Ovary (tissue), 9 donors: ENCODE results near the gene IGF1R. TPM values are rescaled to one million over a fixed set of nuclear protein-coding genes. Genes with fewer than 3 reads are reported as not detected.

Experiments
- DNase-seq, 5 donors: peaks; one replicate each; pipeline ENCODE4 v3.0.0-alpha.2; 2019 to 2020
- H3K27ac ChIP-seq, 2 donors: fragments of 200-600 bp; one replicate each; pipeline versions ENCODE4 v1.5.1 to v1.8.0; 2019 to 2022
- H3K27me3 ChIP-seq: fragments of 200-600 bp; one replicate; pipeline ENCODE4 v1.8.0; 2022
- H3K36me3 ChIP-seq: fragments of 200-600 bp; sonication (generic); one replicate; pipeline ENCODE4 v1.5.1; 2019
- H3K4me1 ChIP-seq: one replicate; pipeline ENCODE4 v1.8.1; 2013; ENCODE audit warnings: mild to moderate bottlenecking, moderate library complexity; ENCODE audit not compliant: insufficient read depth
- H3K4me3 ChIP-seq: fragments of 200-600 bp; sonication (generic); one replicate; pipeline ENCODE4 v1.5.1; 2017
- H3K9me3 ChIP-seq, 2 donors: fragments of 200-600 bp in 1 of 2; sonication (generic) in 1 of 2; one replicate each; pipeline versions ENCODE4 v1.5.1 to v1.8.1; 2013 to 2019; ENCODE audit warnings: mild to moderate bottlenecking in 1 of 2, moderate library complexity in 1 of 2
- CTCF ChIP-seq, 3 donors: fragments of 450-650 bp in 2 of 3; fragments of 200-600 bp in 1 of 3; IDR thresholded peaks; one replicate each; pipeline versions ENCODE4 v1.5.1 to v1.8.0; 2016 to 2022; ENCODE audit warnings: antibody characterized with exemption in 3 of 3, mild to moderate bottlenecking in 1 of 3
- EP300 ChIP-seq: sonication (generic); formaldehyde crosslinking; IDR thresholded peaks from one replicate; pipeline ENCODE4 v1.6.1; 2017; ENCODE audit warnings: antibody characterized with exemption
- POLR2A ChIP-seq: fragments of 450-650 bp; IDR thresholded peaks from one replicate; pipeline ENCODE4 v1.6.1; 2017; ENCODE audit warnings: antibody characterized with exemption, mild to moderate bottlenecking, moderate library complexity
- WGBS, 3 donors: extraction: QIAGEN DNeasy Blood & Tissue Kit in 1 of 3; methylation state at CpG; one replicate each; pipeline versions ENCODE4 v1.1.5 to v1.1.7; 2013 to 2017; 5-methylcytosine and 5-hydroxymethylcytosine counted together
- intact Hi-C, 4 donors: fragments of 100-400 bp; cut with DNase I; formaldehyde crosslinking; loops; one replicate each; pipeline versions ENCODE4 v1.11.0 to v1.15.1; 2022 to 2023
- polyA plus RNA-seq, 2 donors: library from polyadenylated mRNA; stranded (reverse); fragments of 200-250 nt in 1 of 2; fragments of 350-450 nt in 1 of 2; fragmentation: Illumina TruSeq in 1 of 2; extraction: RNeasy Lipid Tissue Mini Kit (QIAGEN cat#74804) in 1 of 2; gene quantifications; one replicate each; pipeline ENCODE4 v1.2.3, GENCODE V29; 2013 to 2014
- total RNA-seq, 7 donors: library from RNA; depleted of rRNA in 2 of 7; stranded (reverse); fragments of >200 nt in 2 of 7; fragmentation: NEBNext Ultra II Directional in 3 of 7; extraction: Animal tissue kit (Norgen Biotek cat#: 25700) in 3 of 7; gene quantifications; one replicate each; pipeline versions ENCODE4 v1.1.0 to v1.2.4, GENCODE V29; 2016 to 2023
- donor health status: DM: no; HTN: no; CAD: no; lungs with moderate emphysema.
- donor health status: DM: no; HTN: no; CAD: no.
- donor health status: Bipolar disorder and iron deficiency.
- donor health status: DM: yes; HTN: yes; CAD: no.
- donor health status: DM: no; HTN: no; CAD: no.
- donor health status: DM: yes; HTN: yes; CAD: no.

IGF1R gene
- total and polyA plus RNA-seq, 9 donors, result 15.4 to 88.7 (median 68.9) TPM

GRCh38 chr15:98730860-98731711 is 82.7 kb downstream of the IGF1R start:
- Histone ChIP-seq H3K4me1 (peaks cover 34% of the 10 kb centered on the region), H3K27me3 (no peaks in the 10 kb centered on the region), H3K27ac (no peak overlapping the region), H3K9me3 (no peaks in the 10 kb centered on the region), H3K36me3 (no peaks in the 10 kb centered on the region), H3K4me3 (no peak overlapping the region)
- WGBS, 3 donors, result 88 to 92% (median 88%) methylated on average over 13 of the region's 13 CpGs
- DNase-seq, result no peak
- intact Hi-C loops, result loop anchor here in 1 of 4 donors (10.0 kb wide), 1 partner anchor 56 kb away; no protein-coding TSS in a partner anchor
- TF ChIP-seq POLR2A (no peak), EP300 (no peak), CTCF (IDR thresholded peaks at IDR 0.05) (no peak)

GRCh38 chr15:98731712-98732450 is 83.5 kb downstream of the IGF1R start:
- Histone ChIP-seq H3K9me3 (no peaks in the 10 kb centered on the region), H3K4me1 (peaks cover 34% of the 10 kb centered on the region), H3K27me3 (no peaks in the 10 kb centered on the region), H3K4me3 (no peak overlapping the region), H3K36me3 (no peaks in the 10 kb centered on the region), H3K27ac (no peak overlapping the region)
- intact Hi-C loops, result loop anchor here in 1 of 4 donors (10.0 kb wide), 1 partner anchor 57 kb away; no protein-coding TSS in a partner anchor
- DNase-seq, result no peak
- TF ChIP-seq EP300, result no peak
- no peak for TF ChIP-seq CTCF (IDR thresholded peaks at IDR 0.05)
- TF ChIP-seq POLR2A, result no peak
- WGBS, 3 donors, result 93 to 97% (median 96%) methylated on average over 9 of the region's 9 CpGs

GRCh38 chr15:98733098-98733497 is 84.8 kb downstream of the IGF1R start:
- Histone ChIP-seq H3K9me3 (no peaks in the 10 kb centered on the region), H3K27ac (no peak overlapping the region), H3K27me3 (no peaks in the 10 kb centered on the region), H3K4me1 (peaks cover 32% of the 10 kb centered on the region), H3K36me3 (no peaks in the 10 kb centered on the region), H3K4me3 (no peak overlapping the region)
- intact Hi-C loops, result loop anchor here in 1 of 4 donors (10.0 kb wide), 1 partner anchor 58 kb away; no protein-coding TSS in a partner anchor
- no peak for DNase-seq
- WGBS, 3 donors, result 94 to 98% (median 97%) methylated on average over 5 of the region's 5 CpGs
- no peak for TF ChIP-seq CTCF (IDR thresholded peaks at IDR 0.05)
- TF ChIP-seq EP300, result no peak
- TF ChIP-seq POLR2A, result no peak

DNA sequence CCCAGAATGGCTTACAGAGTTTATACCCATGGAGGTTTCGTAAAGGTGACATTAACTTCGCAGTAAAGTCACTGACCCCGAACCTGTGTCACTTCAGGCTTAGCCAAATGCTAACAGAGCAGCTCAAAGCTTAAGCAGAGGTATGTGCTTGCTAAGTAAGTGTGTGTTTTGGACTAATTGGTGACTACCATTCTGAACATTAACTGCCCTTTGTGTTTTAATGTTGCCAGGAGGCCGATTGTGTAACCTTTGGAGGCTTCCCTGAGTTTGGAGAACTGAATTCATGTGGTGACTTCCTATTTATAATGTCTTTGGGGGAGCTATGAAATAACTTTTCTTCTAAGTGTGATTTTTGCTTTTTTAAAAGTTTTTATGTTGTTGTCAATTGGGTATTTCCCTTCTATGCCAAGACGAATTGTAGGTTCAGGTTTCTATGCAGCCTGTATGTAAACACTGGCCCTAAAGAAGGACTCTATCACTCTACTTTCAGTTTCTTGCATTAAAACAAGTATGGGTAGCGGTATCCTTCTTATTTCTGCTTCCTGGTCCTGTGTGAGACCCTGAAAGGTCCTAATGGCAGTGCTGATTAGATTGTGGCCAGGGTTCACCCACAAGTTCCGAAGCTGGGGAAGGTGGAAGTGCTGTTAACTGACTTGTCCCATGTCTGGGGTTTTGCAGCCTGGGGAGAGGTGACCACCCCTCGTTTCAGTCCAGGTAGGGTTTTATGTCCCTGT is 86.3 kb downstream of the IGF1R start:
- H3K9me3 ChIP-seq, result no peaks in the 10 kb centered on the region
- peaks cover 26% of the 10 kb centered on the region for H3K4me1 ChIP-seq
- WGBS, 3 donors, result 75 to 79% (median 77%) methylated on average over 8 of the region's 8 CpGs
- H3K4me3 ChIP-seq, result no peak overlapping the region
- DNase-seq, result no peak
- no peaks in the 10 kb centered on the region for H3K36me3 ChIP-seq
- no peak overlapping the region for H3K27ac ChIP-seq
- no peaks in the 10 kb centered on the region for H3K27me3 ChIP-seq
- no peak for TF ChIP-seq EP300
- no peak for TF ChIP-seq POLR2A
- no peak for TF ChIP-seq CTCF (IDR thresholded peaks at IDR 0.05)
- intact Hi-C loops, result loop anchor here in 1 of 4 donors (10.0 kb wide), 1 partner anchor 60 kb away; no protein-coding TSS in a partner anchor
